Transverse colon (tissue), 4 donors: ENCODE measurements around the gene TMEM50B. TPM values are rescaled to one million over a fixed set of nuclear protein-coding genes. Genes with fewer than 3 reads are reported as not detected.
A peak's percentile ranks its signal among the peaks of the same experiment; 100 is the strongest.

Experiments
- DNase-seq: peaks from one replicate; pipeline ENCODE4 v3.0.0-alpha.2; 2019
- H3K27ac ChIP-seq, 4 donors: fragments of 200-600 bp; sonication (generic); 2 replicates each; pipeline ENCODE4 v1.5.1; 2016 to 2018; ENCODE audit warnings: inconsistent platforms in 4 of 4
- H3K27me3 ChIP-seq: fragments of 200-600 bp; sonication (generic); 2 replicates; pipeline ENCODE4 v1.5.1; 2017; ENCODE audit warnings: inconsistent platforms
- H3K36me3 ChIP-seq, 4 donors: fragments of 200-600 bp; sonication (generic); 2 replicates each; pipeline ENCODE4 v1.5.1; 2017 to 2019; ENCODE audit warnings: inconsistent platforms in 4 of 4
- H3K4me1 ChIP-seq, 4 donors: fragments of 200-600 bp; sonication (generic); 2 replicates each; pipeline ENCODE4 v1.5.1; 2017 to 2020; ENCODE audit warnings: inconsistent platforms in 4 of 4
- H3K4me3 ChIP-seq, 4 donors: fragments of 200-600 bp; sonication (generic); 1 replicate in 1 of 4; 2 replicates in 3 of 4; pipeline versions ENCODE4 v1.5.1 to v1.6.1; 2017 to 2019; ENCODE audit warnings: inconsistent platforms in 4 of 4
- H3K9me3 ChIP-seq, 2 donors: fragments of 200-600 bp; sonication (generic); 2 replicates each; pipeline ENCODE4 v1.5.1; 2017 to 2019; ENCODE audit warnings: inconsistent platforms in 2 of 2
- EP300 ChIP-seq: sonication (generic); formaldehyde crosslinking; IDR thresholded peaks from one replicate; pipeline ENCODE4 v1.6.1; 2017; ENCODE audit warnings: antibody characterized with exemption, low read depth
- POLR2A ChIP-seq: fragments of 450-650 bp; IDR thresholded peaks from one replicate; pipeline ENCODE4 v1.6.1; 2016; ENCODE audit warnings: antibody characterized with exemption, mild to moderate bottlenecking, moderate library complexity
- POLR2AphosphoS5 ChIP-seq, 3 donors: sonication (generic); formaldehyde crosslinking; IDR thresholded peaks; one replicate each; pipeline ENCODE4 v1.6.1; 2016; ENCODE audit warnings: antibody characterized with exemption in 3 of 3
- WGBS, 2 donors: methylation state at CpG; one replicate each; pipeline ENCODE4 v1.1.5; 2018; ENCODE audit warnings: low coverage in 1 of 2; 5-methylcytosine and 5-hydroxymethylcytosine counted together
- in situ Hi-C, 4 donors: fragments of 200-750 bp; cut with MboI; loops; one replicate each; pipeline versions ENCODE4 v1.15.0 to v1.15.1; 2017; ENCODE audit warnings: low sequenced_read_pairs in 3 of 4, low pct_ligation_motif_present in 1 of 4, low pct_unique_long_range_greater_than_20kb in 1 of 4
- intact Hi-C: fragments of 100-400 bp; cut with DNase I; formaldehyde crosslinking; loops from one replicate; pipeline ENCODE4 v1.15.1; 2023; ENCODE audit warnings: low total_unique reads
- total RNA-seq, 4 donors: library from RNA; depleted of rRNA; stranded (reverse); fragments of >200 nt; gene quantifications; one replicate each; pipeline ENCODE4 v1.1.0, GENCODE V29; 2016
- TF ChIP-seq, protein P1 (sequence below), 5 experiments: fragments of 200-600 bp in 3 of 5; fragments of 450-650 bp in 2 of 5; sonication (generic) in 3 of 5; IDR thresholded peaks; 1 replicate in 2 of 5; 2 replicates in 3 of 5; pipeline ENCODE4 v1.5.1; 2016 to 2017; ENCODE audit warnings: antibody characterized with exemption in 5 of 5, inconsistent platforms in 3 of 5, mild to moderate bottlenecking in 2 of 5, moderate library complexity in 1 of 5

TMEM50B gene
- total RNA-seq, 4 donors from 2014 or later = 70.3 to 181 (median 105) TPM

DNA sequence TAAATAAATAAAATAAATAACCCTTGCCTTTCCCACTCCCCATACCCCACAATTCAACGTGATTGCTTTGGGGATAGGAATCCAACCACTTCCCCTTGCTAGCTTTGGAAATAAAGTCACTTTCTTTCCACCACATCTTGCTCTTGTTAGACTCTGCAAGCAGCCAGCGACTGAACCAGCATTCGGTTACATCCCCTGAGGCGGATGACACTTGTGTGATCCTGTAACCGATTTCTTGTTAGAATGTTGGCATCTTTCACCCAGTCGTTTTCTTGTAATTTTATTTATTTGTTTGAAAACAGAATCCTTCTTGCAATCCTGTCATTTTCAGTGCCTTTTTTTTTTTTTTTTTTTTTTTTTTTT is 78.2 kb downstream of the TMEM50B start:
- peaks cover 14 to 35% (median 24%) of the 10 kb centered on the region in 4 donors for H3K4me1 ChIP-seq
- no peak for DNase-seq
- no peaks in the 10 kb centered on the region for H3K9me3 ChIP-seq
- intact Hi-C loops = no loop called here
- WGBS, 2 donors = 70 to 81% methylated on average over 2 to 6 of the region's 6 CpGs
- H3K4me3 ChIP-seq = no peak overlapping the region
- no peaks in the 10 kb centered on the region for H3K27me3 ChIP-seq
- H3K27ac ChIP-seq = peak overlapping the region; percentile 6 to 98 (median 94)
- in situ Hi-C loops = no loop called here
- no peak for TF ChIP-seq POLR2A
- no peak for TF ChIP-seq POLR2AphosphoS5 (IDR thresholded peaks at IDR 0.05)
- TF ChIP-seq, protein P1, sequence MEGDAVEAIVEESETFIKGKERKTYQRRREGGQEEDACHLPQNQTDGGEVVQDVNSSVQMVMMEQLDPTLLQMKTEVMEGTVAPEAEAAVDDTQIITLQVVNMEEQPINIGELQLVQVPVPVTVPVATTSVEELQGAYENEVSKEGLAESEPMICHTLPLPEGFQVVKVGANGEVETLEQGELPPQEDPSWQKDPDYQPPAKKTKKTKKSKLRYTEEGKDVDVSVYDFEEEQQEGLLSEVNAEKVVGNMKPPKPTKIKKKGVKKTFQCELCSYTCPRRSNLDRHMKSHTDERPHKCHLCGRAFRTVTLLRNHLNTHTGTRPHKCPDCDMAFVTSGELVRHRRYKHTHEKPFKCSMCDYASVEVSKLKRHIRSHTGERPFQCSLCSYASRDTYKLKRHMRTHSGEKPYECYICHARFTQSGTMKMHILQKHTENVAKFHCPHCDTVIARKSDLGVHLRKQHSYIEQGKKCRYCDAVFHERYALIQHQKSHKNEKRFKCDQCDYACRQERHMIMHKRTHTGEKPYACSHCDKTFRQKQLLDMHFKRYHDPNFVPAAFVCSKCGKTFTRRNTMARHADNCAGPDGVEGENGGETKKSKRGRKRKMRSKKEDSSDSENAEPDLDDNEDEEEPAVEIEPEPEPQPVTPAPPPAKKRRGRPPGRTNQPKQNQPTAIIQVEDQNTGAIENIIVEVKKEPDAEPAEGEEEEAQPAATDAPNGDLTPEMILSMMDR (IDR thresholded peaks at IDR 0.05) = no peak
- no peak for TF ChIP-seq EP300
- no peaks in the 10 kb centered on the region for H3K36me3 ChIP-seq

Other genes with a start within 250 kb of the TMEM50B start
- gene IL10RB, start 213.6 kb downstream of the TMEM50B start, total RNA-seq = 100 to 1,000 TPM in 1 of 4 donors, 10 to 100 TPM in 3; 15.7 to 104 (median 63.2) TPM
- gene IFNAR1, start 155.0 kb downstream of the TMEM50B start, total RNA-seq = 10 to 100 TPM; 10.3 to 30.7 (median 28.9) TPM
- gene IFNGR2, start 76.6 kb downstream of the TMEM50B start, total RNA-seq = 100 to 1,000 TPM in 1 of 4 donors, 10 to 100 TPM in 3; 40.8 to 131 (median 76.6) TPM
- 1 to 10 TPM in 2 of 4 donors, not detected in 2; 3.0 to 3.7 TPM for gene DNAJC28, start 11.7 kb upstream of the TMEM50B start, total RNA-seq
- 100 to 1,000 TPM in 1 of 4 donors, 10 to 100 TPM in 3; 23.9 to 123 (median 68.5) TPM for gene GART, start 62.1 kb upstream of the TMEM50B start, total RNA-seq
- 100 to 1,000 TPM; 183 to 465 (median 223) TPM for gene SON, start 63.1 kb upstream of the TMEM50B start, total RNA-seq
- gene DONSON, start 108.7 kb upstream of the TMEM50B start, total RNA-seq = 1 to 10 TPM; 1.8 to 6.5 (median 3.5) TPM
- 10 to 100 TPM; 27.7 to 58.9 (median 43.6) TPM for gene CRYZL1, start 161.8 kb upstream of the TMEM50B start, total RNA-seq
- gene ITSN1, start 162.5 kb upstream of the TMEM50B start, total RNA-seq = 100 to 1,000 TPM in 1 of 4 donors, 10 to 100 TPM in 3; 37.0 to 123 (median 61.1) TPM